Naive thymus-derived CD4-positive, alpha-beta T cell (primary cell): ENCODE results near the gene MAP3K7CL. TPM values are rescaled to one million over a fixed set of nuclear protein-coding genes. Genes with fewer than 3 reads are reported as not detected.

ENCODE experiments used
- ATAC-seq: fragments of 150-1000 bp; cut with Tn5 transposase; 2 replicates; pipeline ENCODE4 v1.10.0; 2021; ENCODE audit warnings: mild to moderate bottlenecking, moderate library complexity
- CTCF ChIA-PET: fragments of 350-600 bp; sonication (Branson Sonifier 250); formaldehyde crosslinking; loops from one replicate; lab custom pipeline; 2021; ENCODE audit warnings: antibody characterized with exemption; lab: Charles Lee
- POLR2A ChIA-PET: fragments of 350-600 bp; sonication (Branson Sonifier 250); formaldehyde crosslinking; loops from one replicate; lab custom pipeline; 2021; ENCODE audit warnings: antibody characterized with exemption, inconsistent platforms; lab: Charles Lee
- DNase-seq, 9 donors: peaks; one replicate each; pipeline versions ENCODE4 v3.0.0 to v3.0.0-alpha.2; 2020 to 2022; ENCODE audit warnings: mixed read lengths in 1 of 9
- H3K27ac ChIP-seq: one replicate; pipeline ENCODE4 v1.7.0; 2013; ENCODE audit warnings: mild to moderate bottlenecking, low read depth, low read length, moderate library complexity
- H3K27me3 ChIP-seq, 2 donors: one replicate each; pipeline ENCODE4 v1.7.0; 2013; ENCODE audit warnings: low read length in 2 of 2, mild to moderate bottlenecking in 2 of 2, moderate library complexity in 2 of 2; ENCODE audit not compliant: control insufficient read depth in 2 of 2, insufficient read depth in 2 of 2
- H3K36me3 ChIP-seq, 3 experiments: 1 replicate in 2 of 3; 2 replicates in 1 of 3; pipeline ENCODE4 v1.7.0; 2013; ENCODE audit warnings: low read length in 3 of 3, mild to moderate bottlenecking in 3 of 3, moderate library complexity in 1 of 3; ENCODE audit not compliant: insufficient read depth in 3 of 3, control insufficient read depth in 2 of 3
- H3K4me1 ChIP-seq, 2 donors: one replicate each; pipeline ENCODE4 v1.7.0; 2013; ENCODE audit warnings: low read length in 2 of 2, mild to moderate bottlenecking in 2 of 2, moderate library complexity in 1 of 2; ENCODE audit not compliant: control insufficient read depth in 2 of 2, insufficient read depth in 2 of 2
- H3K4me3 ChIP-seq: 2 replicates; pipeline ENCODE4 v1.7.0; 2013; ENCODE audit warnings: mild to moderate bottlenecking, low read length
- H3K9me3 ChIP-seq, 3 experiments: 1 replicate in 2 of 3; 2 replicates in 1 of 3; pipeline ENCODE4 v1.7.0; 2013; ENCODE audit warnings: low read length in 3 of 3; ENCODE audit not compliant: control insufficient read depth in 2 of 3
- H3K27ac Mint-ChIP-seq, 9 donors: one replicate each; pipeline ENCODE4 v1.8.0; 2020 to 2022; ENCODE audit warnings: mixed read lengths in 9 of 9, mild to moderate bottlenecking in 8 of 9, moderate library complexity in 5 of 9, inconsistent platforms in 2 of 9
- H3K27me3 Mint-ChIP-seq, 5 donors: one replicate each; pipeline ENCODE4 v1.8.0; 2021 to 2022; ENCODE audit warnings: mixed read lengths in 5 of 5, mild to moderate bottlenecking in 1 of 5
- H3K36me3 Mint-ChIP-seq, 5 donors: one replicate each; pipeline ENCODE4 v1.8.0; 2020 to 2022; ENCODE audit warnings: mixed read lengths in 5 of 5, mild to moderate bottlenecking in 3 of 5, inconsistent platforms in 1 of 5
- H3K4me1 Mint-ChIP-seq, 7 donors: one replicate each; pipeline ENCODE4 v1.8.0; 2020 to 2022; ENCODE audit warnings: mixed read lengths in 7 of 7, mild to moderate bottlenecking in 3 of 7, inconsistent platforms in 1 of 7
- H3K4me3 Mint-ChIP-seq, 10 donors: one replicate each; pipeline ENCODE4 v1.8.0; 2020 to 2022; ENCODE audit warnings: mild to moderate bottlenecking in 10 of 10, mixed read lengths in 10 of 10, moderate library complexity in 6 of 10, inconsistent platforms in 2 of 10
- H3K9me3 Mint-ChIP-seq, 11 donors: one replicate each; pipeline ENCODE4 v1.8.0; 2020 to 2022; ENCODE audit warnings: mixed read lengths in 11 of 11, mild to moderate bottlenecking in 4 of 11, inconsistent platforms in 1 of 11, moderate library complexity in 1 of 11
- intact Hi-C, 2 donors: fragments of 100-400 bp; cut with micrococcal nuclease; formaldehyde crosslinking; loops; one replicate each; pipeline ENCODE4 v1.15.1; 2023
- polyA plus RNA-seq, 2 donors: library from polyadenylated mRNA; unstranded; fragments of 300-500 nt; fragmentation: Illumina TruSeq; gene quantifications; one replicate each; pipeline ENCODE4 v1.2.3, GENCODE V29; 2021
- total RNA-seq, 6 experiments: library from RNA in 5 of 6; stranded (reverse) in 5 of 6; gene quantifications; 1 replicate in 5 of 6; 2 replicates in 1 of 6; pipeline ENCODE4 v1.2.3 and lab custom pipeline; 2021 to 2026

MAP3K7CL gene
- total and polyA plus RNA-seq, 7 experiments from 2014 or later = 2.7 to 11.6 (median 6.8) TPM

DNA sequence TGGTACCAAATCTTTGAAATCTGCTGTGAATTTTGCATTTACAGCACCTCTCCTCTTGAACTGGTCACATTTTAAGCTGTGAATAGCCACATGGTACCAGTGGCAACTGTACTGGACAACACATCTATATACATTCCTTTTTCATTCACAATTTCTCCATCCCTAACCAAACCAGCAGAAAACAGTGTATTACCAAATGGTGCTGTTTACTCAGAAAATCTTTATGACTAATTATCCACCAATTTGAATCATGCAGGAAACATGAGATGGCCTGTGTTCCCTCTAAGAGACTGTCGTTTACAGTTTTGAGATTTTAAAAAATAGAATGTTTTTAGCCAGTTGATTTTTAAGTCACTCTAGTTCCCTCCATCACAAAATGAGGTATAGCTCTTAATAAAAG is 39.4 kb upstream of the MAP3K7CL start:
- no peak overlapping the region for H3K4me3 ChIP-seq
- H3K9me3 ChIP-seq = no peaks in the 10 kb centered on the region
- no peaks in the 10 kb centered on the region for H3K4me1 ChIP-seq
- no peak for DNase-seq
- H3K27me3 ChIP-seq = no peaks in the 10 kb centered on the region
- peaks cover 0 to 3% (median 0%) of the 10 kb centered on the region in 5 donors for H3K27me3 Mint-ChIP-seq
- ChIA-PET CTCF (interaction anchor here (0.6 to 2.8 kb wide), 4 partner anchors 58 to 281 kb away, joined by 3 to 19 read pairs (median 8); no protein-coding TSS in a partner anchor), POLR2A (interaction anchor here (1.1 kb wide), 1 partner anchor 279 kb away, joined by 3 read pairs; no protein-coding TSS in a partner anchor)
- no peak overlapping the region for H3K27ac Mint-ChIP-seq
- ATAC-seq = peak; percentile 9
- no peaks in the 10 kb centered on the region for H3K9me3 Mint-ChIP-seq
- peaks cover 0 to 11% (median 4%) of the 10 kb centered on the region in 5 donors for H3K36me3 Mint-ChIP-seq
- H3K36me3 ChIP-seq = peaks cover 0 to 12% (median 0%) of the 10 kb centered on the region in 3 experiments
- no peak overlapping the region for H3K27ac ChIP-seq
- intact Hi-C loops = loop anchor here (2.0 to 5.0 kb wide), 3 partner anchors 106 to 1996 kb away; partner anchors contain the start of gene BACH1 (in 1 of the 2)
- no peak overlapping the region for H3K4me3 Mint-ChIP-seq
- H3K4me1 Mint-ChIP-seq = peaks cover 0 to 9% (median 0%) of the 10 kb centered on the region in 7 donors

DNA sequence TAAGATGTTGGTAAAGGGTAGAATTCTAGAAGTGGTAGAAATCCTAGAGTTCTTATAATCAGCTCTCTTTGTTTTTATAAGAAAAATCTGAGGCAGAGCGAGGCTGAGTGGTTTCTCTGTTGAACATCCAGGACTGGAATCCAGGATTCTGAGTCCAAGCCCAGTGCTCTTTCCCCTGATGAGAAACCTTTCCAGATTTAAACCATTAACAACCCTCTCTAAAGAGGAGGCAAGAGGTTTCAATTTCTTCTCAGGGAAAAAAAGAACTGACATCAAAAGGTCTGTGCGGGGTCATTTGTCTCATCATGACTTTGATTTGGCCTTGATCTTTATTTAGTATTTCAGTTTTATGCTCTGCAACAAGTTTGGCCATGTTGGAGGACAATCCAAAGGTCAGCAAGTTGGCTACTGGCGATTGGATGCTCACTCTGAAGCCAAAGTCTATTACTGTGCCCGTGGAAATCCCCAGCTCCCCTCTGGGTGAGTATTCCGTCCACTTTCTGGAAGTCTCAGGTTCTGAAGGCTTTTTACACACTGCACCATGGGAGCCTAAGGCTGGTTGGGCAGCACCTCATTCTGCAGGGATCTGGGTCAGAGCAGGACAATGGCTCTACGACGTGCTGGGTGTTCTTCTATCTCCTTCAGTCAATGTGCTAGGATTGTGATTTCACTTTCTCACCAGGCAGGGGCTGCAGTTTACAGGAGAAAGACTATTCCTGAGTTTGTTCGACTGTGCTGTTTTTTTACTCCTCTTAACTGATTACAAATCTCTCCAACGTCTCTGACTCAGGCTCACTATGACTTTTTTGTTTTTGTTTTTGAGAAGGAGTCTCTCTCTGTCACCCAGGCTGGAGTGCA is 38.1 kb upstream of the MAP3K7CL start:
- peaks cover 0 to 9% (median 0%) of the 10 kb centered on the region in 3 experiments for H3K36me3 ChIP-seq
- ChIA-PET POLR2A (interaction anchor here (0.7 to 1.1 kb wide), 2 partner anchors 17 to 278 kb away, joined by 3 to 4 read pairs; no protein-coding TSS in a partner anchor), CTCF (interaction anchor here (0.7 to 2.8 kb wide), 3 partner anchors 225 to 775 kb away, joined by 3 to 12 read pairs (median 3); no protein-coding TSS in a partner anchor)
- H3K4me1 ChIP-seq = no peaks in the 10 kb centered on the region
- intact Hi-C loops = loop anchor here in 1 of 2 donors (5.0 kb wide), 1 partner anchor 1995 kb away; no protein-coding TSS in a partner anchor
- DNase-seq = no peak
- no peak overlapping the region for H3K4me3 ChIP-seq
- Mint-ChIP-seq H3K27me3 (no peaks in the 10 kb centered on the region), H3K27ac (peak overlapping the region in 1 of 9 donors; percentile 65), H3K9me3 (no peaks in the 10 kb centered on the region), H3K4me1 (peaks cover 0 to 10% (median 0%) of the 10 kb centered on the region in 7 donors), H3K4me3 (no peak overlapping the region), H3K36me3 (peaks cover 0 to 11% (median 0%) of the 10 kb centered on the region in 5 donors)
- ATAC-seq = no peak
- no peaks in the 10 kb centered on the region for H3K9me3 ChIP-seq
- H3K27me3 ChIP-seq = no peaks in the 10 kb centered on the region
- H3K27ac ChIP-seq = no peak overlapping the region

DNA sequence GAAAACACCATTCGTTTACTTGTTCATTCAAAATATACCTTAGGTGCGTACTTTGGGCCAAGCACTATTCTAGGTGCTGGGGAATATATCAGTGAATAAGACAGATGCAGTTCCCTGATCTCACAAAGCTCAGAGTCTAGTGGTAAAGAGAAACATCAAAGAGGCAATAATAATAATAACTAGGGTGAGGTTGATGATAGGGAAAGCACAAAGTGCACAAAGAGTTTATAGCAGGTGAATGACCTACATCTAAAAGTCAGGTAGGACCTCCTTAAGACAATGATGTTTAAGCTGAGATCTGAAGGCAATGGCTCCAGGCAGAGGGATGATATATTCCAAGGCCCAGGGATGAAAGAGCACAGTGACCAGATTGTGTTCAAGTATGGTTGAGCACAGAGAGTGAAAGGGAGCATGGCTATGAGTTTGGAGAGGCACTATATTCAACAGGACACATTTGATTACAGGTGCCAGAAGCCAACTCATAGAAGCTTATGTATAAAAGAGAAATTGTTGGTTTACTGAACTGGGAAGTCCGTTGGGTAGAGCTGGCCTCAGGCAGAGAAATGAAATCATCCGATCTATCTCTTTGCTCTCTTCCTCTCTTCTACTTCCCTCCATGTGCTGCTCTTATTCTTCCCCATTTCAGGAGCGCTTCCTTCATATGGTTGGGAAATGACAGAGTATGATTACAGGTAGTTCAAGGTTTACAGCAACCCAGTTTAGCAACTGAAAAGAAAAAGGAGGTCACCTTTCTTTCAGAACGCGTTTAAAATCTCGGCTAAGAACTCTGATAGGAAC is 34.0 kb upstream of the MAP3K7CL start:
- intact Hi-C loops = no loop called here
- Histone ChIP-seq H3K9me3 (no peaks in the 10 kb centered on the region), H3K36me3 (peaks cover 0 to 9% (median 0%) of the 10 kb centered on the region in 3 experiments), H3K27ac (no peak overlapping the region), H3K4me3 (no peak overlapping the region), H3K4me1 (no peaks in the 10 kb centered on the region), H3K27me3 (no peaks in the 10 kb centered on the region)
- Mint-ChIP-seq H3K27ac (no peak overlapping the region), H3K9me3 (no peaks in the 10 kb centered on the region), H3K27me3 (no peaks in the 10 kb centered on the region), H3K36me3 (peaks cover 0 to 24% (median 1%) of the 10 kb centered on the region in 5 donors), H3K4me3 (no peak overlapping the region), H3K4me1 (peaks cover 0 to 6% (median 0%) of the 10 kb centered on the region in 7 donors)
- ChIA-PET CTCF (interaction anchor here (0.6 kb wide), 2 partner anchors 69 to 306 kb away, joined by 3 read pairs; no protein-coding TSS in a partner anchor), POLR2A (no interaction called here)
- peak; percentile 22 for ATAC-seq
- no peak for DNase-seq

DNA sequence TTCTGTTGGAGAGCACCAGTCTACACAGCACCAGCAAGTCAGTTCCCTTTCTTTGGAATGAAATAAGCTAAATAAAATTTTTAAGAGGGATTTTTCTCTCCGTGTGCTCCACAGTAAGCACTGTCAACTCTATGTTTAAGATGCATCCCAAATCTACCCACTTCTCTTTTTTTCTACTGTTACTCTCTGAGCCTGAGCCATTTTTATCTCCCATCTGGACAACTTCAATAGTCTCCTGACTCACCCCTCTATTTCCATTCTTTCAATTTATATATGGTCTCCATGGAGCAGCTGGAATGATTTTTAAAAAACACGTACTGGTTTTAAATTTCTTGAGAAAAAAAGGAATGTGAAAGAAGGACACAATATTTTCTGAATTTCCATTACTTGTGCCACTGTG is 32.3 kb upstream of the MAP3K7CL start:
- Histone ChIP-seq H3K27ac (no peak overlapping the region), H3K4me1 (no peaks in the 10 kb centered on the region), H3K9me3 (no peaks in the 10 kb centered on the region), H3K27me3 (no peaks in the 10 kb centered on the region), H3K4me3 (no peak overlapping the region), H3K36me3 (peaks cover 0 to 3% (median 0%) of the 10 kb centered on the region in 3 experiments)
- intact Hi-C loops = no loop called here
- Mint-ChIP-seq H3K36me3 (peaks cover 0 to 29% (median 1%) of the 10 kb centered on the region in 5 donors), H3K27me3 (no peaks in the 10 kb centered on the region), H3K27ac (no peak overlapping the region), H3K4me3 (no peak overlapping the region), H3K4me1 (peaks cover 0 to 6% (median 0%) of the 10 kb centered on the region in 7 donors), H3K9me3 (no peaks in the 10 kb centered on the region)
- ATAC-seq (no peak), DNase-seq (no peak)
- ChIA-PET POLR2A (interaction anchor here (0.9 kb wide), 1 partner anchor 19 kb away, joined by 3 read pairs; no protein-coding TSS in a partner anchor), CTCF (no interaction called here)

DNA sequence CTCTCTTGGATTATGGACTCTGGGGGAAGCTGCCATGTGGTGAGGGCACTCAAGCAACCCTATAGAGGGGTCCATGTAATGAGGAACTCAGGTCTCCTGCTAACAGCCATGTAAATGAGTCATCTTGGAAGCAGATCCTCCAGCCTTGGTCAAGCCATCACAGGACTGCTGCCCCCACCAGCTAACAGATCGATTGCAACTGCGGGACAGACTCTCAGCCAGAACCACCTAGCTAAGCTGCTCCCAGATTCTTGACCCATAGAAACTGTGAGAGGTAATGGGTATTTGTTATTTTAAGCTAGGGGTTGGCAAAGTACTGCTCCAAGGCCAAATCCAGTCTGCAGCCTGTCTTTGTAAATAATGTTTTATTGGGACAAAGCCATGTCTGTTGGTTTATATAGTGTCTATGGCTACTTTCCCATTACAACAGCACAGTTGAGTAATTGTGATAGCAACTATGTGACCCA is 27.6 kb upstream of the MAP3K7CL start:
- ATAC-seq (no peak), DNase-seq (no peak)
- Histone ChIP-seq H3K27me3 (no peaks in the 10 kb centered on the region), H3K4me1 (no peaks in the 10 kb centered on the region), H3K4me3 (no peak overlapping the region), H3K9me3 (no peaks in the 10 kb centered on the region), H3K27ac (no peak overlapping the region), H3K36me3 (peaks cover 0 to 5% (median 0%) of the 10 kb centered on the region in 3 experiments)
- ChIA-PET POLR2A (no interaction called here), CTCF (no interaction called here)
- Mint-ChIP-seq H3K4me3 (no peak overlapping the region), H3K27ac (no peak overlapping the region), H3K4me1 (peaks cover 0 to 7% (median 0%) of the 10 kb centered on the region in 7 donors), H3K9me3 (no peaks in the 10 kb centered on the region), H3K27me3 (no peaks in the 10 kb centered on the region), H3K36me3 (peaks cover 0 to 27% (median 4%) of the 10 kb centered on the region in 5 donors)
- intact Hi-C loops = no loop called here

DNA sequence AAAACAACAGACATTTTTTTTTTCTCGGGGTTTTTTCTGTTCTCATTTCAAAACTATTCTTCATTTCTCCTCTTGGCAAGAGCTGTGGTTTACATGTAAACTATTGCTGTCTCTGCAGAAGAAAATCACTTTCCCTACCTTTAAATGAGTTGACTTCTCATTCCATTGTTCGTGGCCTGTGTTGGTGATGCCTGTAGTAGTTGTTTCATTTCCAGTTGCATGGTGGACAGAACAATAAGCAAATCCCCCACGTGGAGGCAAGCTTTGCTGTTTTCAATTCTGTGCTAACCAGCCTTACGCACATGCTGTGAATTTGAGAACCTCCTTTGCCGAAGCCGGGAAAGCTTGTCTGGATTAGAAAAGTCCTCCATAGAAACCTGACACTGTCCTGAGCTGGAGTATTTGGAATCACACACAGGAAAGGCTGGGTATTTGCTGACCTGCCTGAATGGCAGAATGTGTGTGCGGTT is 26.2 kb upstream of the MAP3K7CL start:
- intact Hi-C loops = no loop called here
- Histone ChIP-seq H3K27me3 (no peaks in the 10 kb centered on the region), H3K27ac (no peak overlapping the region), H3K4me1 (no peaks in the 10 kb centered on the region), H3K9me3 (no peaks in the 10 kb centered on the region), H3K36me3 (peaks cover 0 to 5% (median 0%) of the 10 kb centered on the region in 3 experiments), H3K4me3 (no peak overlapping the region)
- H3K9me3 Mint-ChIP-seq = no peaks in the 10 kb centered on the region
- ATAC-seq = no peak
- no peaks in the 10 kb centered on the region for H3K27me3 Mint-ChIP-seq
- ChIA-PET CTCF (interaction anchor here (1.6 kb wide), 1 partner anchor 9 kb away, joined by 3 read pairs; no protein-coding TSS in a partner anchor), POLR2A (no interaction called here)
- H3K36me3 Mint-ChIP-seq = peaks cover 0 to 22% (median 4%) of the 10 kb centered on the region in 5 donors
- H3K4me1 Mint-ChIP-seq = peaks cover 0 to 7% (median 0%) of the 10 kb centered on the region in 7 donors
- no peak overlapping the region for H3K4me3 Mint-ChIP-seq
- no peak for DNase-seq
- H3K27ac Mint-ChIP-seq = no peak overlapping the region
